Nephron progenitor cell (in vitro differentiated cells): ENCODE results near the gene TMCO5A.
"Not testable (repeated sequence)": the region's sequence is repeated elsewhere in the genome, so short reads cannot be mapped to it uniquely, and the experiment has no call there.

Experiments
- DNase-seq: peaks from one replicate; pipeline ENCODE4 v3.0.0; 2021
- H3K27ac Mint-ChIP-seq: 2 replicates; pipeline ENCODE4 v1.8.0; 2021; ENCODE audit warnings: mild to moderate bottlenecking, moderate library complexity, mixed read lengths
- H3K27me3 Mint-ChIP-seq: 2 replicates; pipeline ENCODE4 v1.8.0; 2021; ENCODE audit warnings: mild to moderate bottlenecking, low read depth, mixed read lengths; ENCODE audit not compliant: poor library complexity
- H3K36me3 Mint-ChIP-seq: 2 replicates; pipeline ENCODE4 v1.8.0; 2021; ENCODE audit warnings: low read depth, mixed read lengths
- H3K4me1 Mint-ChIP-seq: 2 replicates; pipeline ENCODE4 v1.8.0; 2021; ENCODE audit warnings: mixed read lengths
- H3K4me3 Mint-ChIP-seq: 2 replicates; pipeline ENCODE4 v1.8.0; 2021; ENCODE audit warnings: mild to moderate bottlenecking, moderate library complexity, mixed read lengths
- H3K9me3 Mint-ChIP-seq: 2 replicates; pipeline ENCODE4 v1.8.0; 2021; ENCODE audit warnings: mild to moderate bottlenecking, moderate library complexity, mixed read lengths
- TF ChIP-seq, protein P1 (sequence below): fragments of 200-600 bp; sonication (generic); IDR thresholded peaks from 2 replicates; pipeline ENCODE4 v1.5.0; 2021; ENCODE audit warnings: antibody characterized with exemption

Gene TMCO5A

DNA sequence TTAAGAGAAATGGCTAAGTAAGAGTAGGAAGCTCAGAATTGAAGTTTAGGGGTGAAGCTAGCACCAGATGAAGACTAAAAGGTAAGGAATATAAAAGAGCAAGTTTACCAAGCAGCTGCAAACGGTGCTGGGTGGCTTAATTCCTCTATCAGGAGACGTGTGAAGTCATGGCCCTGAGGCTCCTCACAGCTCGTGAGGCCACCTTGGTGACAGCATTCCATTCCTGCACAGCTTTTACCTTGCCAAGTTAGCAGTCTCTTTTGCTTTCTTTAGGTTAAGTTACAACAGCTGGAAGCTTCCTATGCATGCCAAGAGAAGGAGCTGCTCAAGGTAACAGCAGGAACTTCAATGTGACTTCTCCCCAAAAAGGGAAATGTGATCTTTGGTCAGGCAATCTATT lies 6.4 kb downstream of the TMCO5A start:
- no peak for DNase-seq
- TF ChIP-seq, protein P1, sequence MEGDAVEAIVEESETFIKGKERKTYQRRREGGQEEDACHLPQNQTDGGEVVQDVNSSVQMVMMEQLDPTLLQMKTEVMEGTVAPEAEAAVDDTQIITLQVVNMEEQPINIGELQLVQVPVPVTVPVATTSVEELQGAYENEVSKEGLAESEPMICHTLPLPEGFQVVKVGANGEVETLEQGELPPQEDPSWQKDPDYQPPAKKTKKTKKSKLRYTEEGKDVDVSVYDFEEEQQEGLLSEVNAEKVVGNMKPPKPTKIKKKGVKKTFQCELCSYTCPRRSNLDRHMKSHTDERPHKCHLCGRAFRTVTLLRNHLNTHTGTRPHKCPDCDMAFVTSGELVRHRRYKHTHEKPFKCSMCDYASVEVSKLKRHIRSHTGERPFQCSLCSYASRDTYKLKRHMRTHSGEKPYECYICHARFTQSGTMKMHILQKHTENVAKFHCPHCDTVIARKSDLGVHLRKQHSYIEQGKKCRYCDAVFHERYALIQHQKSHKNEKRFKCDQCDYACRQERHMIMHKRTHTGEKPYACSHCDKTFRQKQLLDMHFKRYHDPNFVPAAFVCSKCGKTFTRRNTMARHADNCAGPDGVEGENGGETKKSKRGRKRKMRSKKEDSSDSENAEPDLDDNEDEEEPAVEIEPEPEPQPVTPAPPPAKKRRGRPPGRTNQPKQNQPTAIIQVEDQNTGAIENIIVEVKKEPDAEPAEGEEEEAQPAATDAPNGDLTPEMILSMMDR, result no peak
- H3K36me3 Mint-ChIP-seq, result no peaks in the 10 kb centered on the region
- peaks cover 16% of the 10 kb centered on the region for H3K4me1 Mint-ChIP-seq
- no peak overlapping the region for H3K4me3 Mint-ChIP-seq
- H3K27ac Mint-ChIP-seq, result no peak overlapping the region
- peaks cover 3% of the 10 kb centered on the region for H3K27me3 Mint-ChIP-seq
- peaks cover 10% of the 10 kb centered on the region for H3K9me3 Mint-ChIP-seq

DNA sequence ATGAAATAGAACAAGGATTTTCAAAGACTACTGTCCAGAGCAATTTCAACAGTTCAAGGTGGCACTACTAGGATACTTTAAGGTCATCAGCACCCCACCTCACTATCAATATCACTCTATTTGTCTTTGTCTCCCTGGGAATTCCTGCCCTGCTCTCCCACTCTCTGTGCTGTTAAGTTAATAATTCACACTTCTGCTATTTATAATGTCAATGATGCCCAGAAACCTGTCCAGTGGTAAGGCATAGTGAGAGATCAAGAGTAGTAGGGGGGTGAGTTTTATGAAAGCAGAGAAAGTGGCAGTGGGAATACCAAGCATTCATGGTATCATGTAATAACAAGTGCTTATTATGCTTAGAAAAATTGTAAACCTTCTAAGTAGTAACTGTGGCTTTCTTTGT lies 7.3 kb downstream of the TMCO5A start:
- Mint-ChIP-seq H3K36me3 (no peaks in the 10 kb centered on the region), H3K27me3 (no peaks in the 10 kb centered on the region), H3K9me3 (peaks cover 20% of the 10 kb centered on the region), H3K27ac (no peak overlapping the region), H3K4me3 (no peak overlapping the region), H3K4me1 (peaks cover 16% of the 10 kb centered on the region)
- DNase-seq, result no peak
- TF ChIP-seq, protein P1, result no peak

DNA sequence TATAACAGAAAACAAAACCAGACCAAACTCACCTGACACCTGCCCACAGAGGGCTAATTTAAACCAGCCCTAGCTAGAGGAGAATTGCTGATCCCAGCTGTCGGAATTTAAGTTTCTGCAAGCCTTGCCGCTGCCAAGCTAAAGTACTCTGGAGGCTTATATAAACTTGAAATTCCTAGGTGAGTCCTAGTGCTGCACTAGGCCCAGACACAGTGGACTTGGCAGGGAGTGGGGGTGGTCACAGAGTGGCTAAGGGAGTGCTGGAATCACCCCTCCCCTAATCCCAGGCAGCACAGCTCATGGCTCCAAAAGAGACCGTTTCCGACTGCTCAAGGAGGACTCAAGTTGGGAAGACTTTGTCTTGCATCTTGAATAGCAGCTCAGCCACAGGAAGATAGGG lies 17.6 kb downstream of the TMCO5A start:
- Mint-ChIP-seq H3K4me3 (no peak overlapping the region), H3K9me3 (peaks cover 29% of the 10 kb centered on the region), H3K4me1 (no peaks in the 10 kb centered on the region), H3K36me3 (no peaks in the 10 kb centered on the region), H3K27me3 (no peaks in the 10 kb centered on the region), H3K27ac (no peak overlapping the region)
- no peak for DNase-seq
- TF ChIP-seq, protein P1, result no peak

DNA sequence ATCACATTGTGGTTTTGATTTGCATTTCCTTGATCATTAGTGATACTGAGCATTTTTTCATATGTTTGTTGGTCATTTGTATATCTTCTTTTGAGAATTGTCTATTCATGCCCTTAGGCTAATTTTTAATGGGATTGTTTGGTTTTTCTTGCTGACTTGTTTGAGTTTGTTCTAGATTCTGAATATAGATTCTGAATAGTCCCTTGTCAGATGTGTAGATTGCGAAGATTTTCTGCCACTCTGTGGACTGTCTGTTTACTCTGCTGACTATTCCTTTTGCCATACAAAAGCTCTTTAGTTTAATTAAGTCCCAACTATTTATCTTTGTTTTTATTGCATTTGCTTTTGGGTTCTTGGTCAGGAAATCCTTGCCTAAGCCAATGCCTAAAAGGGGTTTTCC lies 26.3 kb downstream of the TMCO5A start:
- not testable (repeated sequence) for H3K36me3 Mint-ChIP-seq, H3K4me1 Mint-ChIP-seq, H3K27ac Mint-ChIP-seq, H3K4me3 Mint-ChIP-seq, DNase-seq, H3K27me3 Mint-ChIP-seq
- H3K9me3 Mint-ChIP-seq, result peaks cover 61% of the 10 kb centered on the region

DNA sequence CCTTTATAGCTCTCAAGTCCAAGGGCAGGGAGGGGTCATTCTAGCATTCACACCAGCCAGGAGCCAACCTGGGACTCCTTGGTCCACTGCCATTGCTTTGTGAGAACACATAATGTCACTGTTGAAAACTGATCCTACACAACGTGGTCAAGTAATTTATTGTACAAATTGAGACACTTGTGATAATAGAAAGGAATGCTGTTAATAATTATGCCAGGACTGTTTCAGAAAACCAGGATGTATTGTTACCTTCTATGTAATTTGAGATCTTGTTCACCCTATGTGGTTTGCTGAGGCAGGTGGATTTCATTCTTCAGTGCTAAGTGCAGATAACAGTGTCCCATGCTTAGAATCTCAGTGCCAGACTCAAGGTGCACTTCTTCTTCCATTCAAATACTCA lies 33.3 kb downstream of the TMCO5A start:
- TF ChIP-seq, protein P1, result no peak
- Mint-ChIP-seq H3K27ac (no peak overlapping the region), H3K4me3 (no peak overlapping the region), H3K9me3 (peaks cover 26% of the 10 kb centered on the region), H3K27me3 (peaks cover 9% of the 10 kb centered on the region), H3K36me3 (peaks cover 8% of the 10 kb centered on the region), H3K4me1 (no peaks in the 10 kb centered on the region)
- DNase-seq, result no peak

DNA sequence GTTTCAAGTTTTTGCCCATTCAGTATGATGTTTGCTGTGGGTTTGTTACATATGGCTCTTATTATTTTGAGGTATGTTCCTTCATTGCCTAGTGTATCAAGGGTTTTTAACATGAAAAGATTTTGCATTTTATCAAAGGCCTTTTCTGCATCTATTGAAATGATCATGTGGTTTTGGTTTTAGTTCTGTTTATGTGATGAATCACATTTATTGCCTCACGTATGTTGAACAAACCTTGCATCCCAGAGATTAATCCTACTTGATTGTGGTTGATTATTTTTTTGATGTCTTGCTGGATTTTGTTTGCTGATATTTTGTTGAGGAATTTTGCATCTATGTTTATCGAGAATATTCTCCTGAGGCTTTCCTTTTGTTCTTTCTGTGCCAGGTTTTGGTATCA lies 39.4 kb downstream of the TMCO5A start:
- peaks cover 32% of the 10 kb centered on the region for H3K9me3 Mint-ChIP-seq
- H3K36me3 Mint-ChIP-seq, result peaks cover 8% of the 10 kb centered on the region
- no peaks in the 10 kb centered on the region for H3K4me1 Mint-ChIP-seq
- peaks cover 10% of the 10 kb centered on the region for H3K27me3 Mint-ChIP-seq
- TF ChIP-seq, protein P1, result no peak
- DNase-seq, result no peak
- no peak overlapping the region for H3K27ac Mint-ChIP-seq
- no peak overlapping the region for H3K4me3 Mint-ChIP-seq

DNA sequence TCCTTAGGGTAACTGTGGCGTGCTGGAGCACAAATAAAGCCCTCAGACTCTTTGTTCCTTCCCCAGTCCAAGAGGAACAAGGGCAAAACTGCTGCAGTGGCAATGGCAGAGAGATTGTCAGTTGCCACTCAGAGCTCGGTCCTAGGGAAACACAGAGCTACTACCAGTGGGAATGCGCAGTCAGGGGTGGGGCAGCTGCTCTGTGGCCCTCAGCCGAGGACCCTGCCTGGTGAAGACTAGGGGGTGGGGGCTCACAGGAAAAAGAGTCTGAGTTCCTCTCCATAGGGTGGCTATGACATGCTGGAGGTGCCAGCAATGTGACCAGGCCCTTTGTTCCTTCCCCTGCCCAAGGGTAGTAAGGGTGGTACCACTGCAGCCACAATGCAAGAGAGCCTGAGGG lies 43.8 kb downstream of the TMCO5A start:
- TF ChIP-seq, protein P1, result no peak
- H3K9me3 Mint-ChIP-seq, result peaks cover 12% of the 10 kb centered on the region
- DNase-seq, result no peak
- H3K27me3 Mint-ChIP-seq, result peaks cover 5% of the 10 kb centered on the region
- H3K4me3 Mint-ChIP-seq, result no peak overlapping the region
- no peaks in the 10 kb centered on the region for H3K36me3 Mint-ChIP-seq
- no peak overlapping the region for H3K27ac Mint-ChIP-seq
- H3K4me1 Mint-ChIP-seq, result no peaks in the 10 kb centered on the region
